ENCODE data around the gene NISCH.

- TF ChIP-seq CTCF (IDR thresholded peaks at IDR 0.05; ENCODE audit: low read length), result no peak
- no peak for TF ChIP-seq EZH2phosphoT487 (IDR thresholded peaks at IDR 0.05; ENCODE audit: low read length)
Measured at GRCh38 chr3:52498137-52499054, 43.0 kb downstream of the NISCH start.

Measured in MM.1S (cell line).